IgD-negative memory B cell (primary cell): Measurements from ENCODE around the gene COG8. TPM values are rescaled to one million over a fixed set of nuclear protein-coding genes. Genes with fewer than 3 reads are reported as not detected.
"Not testable (repeated sequence)": the region's sequence is repeated elsewhere in the genome, so short reads cannot be mapped to it uniquely, and the experiment has no call there.

ENCODE experiments used
- H3K27ac Mint-ChIP-seq, 3 donors: one replicate each; pipeline ENCODE4 v1.8.0; 2020 to 2022; ENCODE audit warnings: mild to moderate bottlenecking in 3 of 3, mixed read lengths in 3 of 3, moderate library complexity in 1 of 3
- H3K27me3 Mint-ChIP-seq: one replicate; pipeline ENCODE4 v1.8.0; 2021; ENCODE audit warnings: mixed read lengths
- H3K36me3 Mint-ChIP-seq: one replicate; pipeline ENCODE4 v1.8.0; 2020; ENCODE audit warnings: mild to moderate bottlenecking, mixed read lengths
- H3K4me1 Mint-ChIP-seq, 3 donors: one replicate each; pipeline ENCODE4 v1.8.0; 2020 to 2022; ENCODE audit warnings: mixed read lengths in 3 of 3, mild to moderate bottlenecking in 1 of 3
- H3K4me3 Mint-ChIP-seq, 4 donors: one replicate each; pipeline ENCODE4 v1.8.0; 2020 to 2022; ENCODE audit warnings: mild to moderate bottlenecking in 4 of 4, mixed read lengths in 4 of 4, moderate library complexity in 3 of 4
- H3K9me3 Mint-ChIP-seq, 3 donors: one replicate each; pipeline ENCODE4 v1.8.0; 2020 to 2021; ENCODE audit warnings: mixed read lengths in 3 of 3, mild to moderate bottlenecking in 1 of 3
- polyA plus RNA-seq: library from polyadenylated mRNA; unstranded; fragments of 300-500 nt; fragmentation: Illumina TruSeq; gene quantifications from one replicate; pipeline ENCODE4 v1.2.3, GENCODE V29; 2021

The COG8 gene
- polyA plus RNA-seq, 1 donor from 2014 or later = 42.9 TPM

DNA sequence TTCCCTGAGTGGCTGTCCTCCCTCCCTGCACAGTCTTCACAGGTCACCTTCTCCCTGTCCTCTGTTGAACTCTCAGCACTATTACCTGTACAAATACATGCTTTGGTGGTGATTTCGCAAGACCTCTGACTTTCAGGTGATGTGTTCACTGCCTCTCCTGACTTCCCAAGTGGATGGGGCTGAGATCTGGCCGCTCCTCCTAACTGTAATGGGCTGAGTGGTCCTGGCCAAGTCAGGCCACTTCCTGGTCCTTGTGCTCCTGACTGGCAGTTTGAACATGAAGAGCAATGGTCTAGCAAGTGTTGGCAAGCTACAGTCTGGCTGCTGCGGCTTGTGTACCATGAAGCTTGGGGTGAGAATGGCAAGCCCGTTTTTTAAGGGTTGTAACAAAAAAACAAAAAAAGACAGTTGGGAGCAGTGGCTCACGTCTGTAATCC lies 23.9 kb upstream of the COG8 start:
- no peaks in the 10 kb centered on the region for H3K9me3 Mint-ChIP-seq
- H3K36me3 Mint-ChIP-seq = peaks cover 9% of the 10 kb centered on the region
- H3K4me3 Mint-ChIP-seq = no peak overlapping the region
- H3K4me1 Mint-ChIP-seq = peaks cover 0 to 8% (median 7%) of the 10 kb centered on the region in 3 donors
- peak overlapping the region in 1 of 3 donors; percentile 89 for H3K27ac Mint-ChIP-seq
- no peaks in the 10 kb centered on the region for H3K27me3 Mint-ChIP-seq

DNA sequence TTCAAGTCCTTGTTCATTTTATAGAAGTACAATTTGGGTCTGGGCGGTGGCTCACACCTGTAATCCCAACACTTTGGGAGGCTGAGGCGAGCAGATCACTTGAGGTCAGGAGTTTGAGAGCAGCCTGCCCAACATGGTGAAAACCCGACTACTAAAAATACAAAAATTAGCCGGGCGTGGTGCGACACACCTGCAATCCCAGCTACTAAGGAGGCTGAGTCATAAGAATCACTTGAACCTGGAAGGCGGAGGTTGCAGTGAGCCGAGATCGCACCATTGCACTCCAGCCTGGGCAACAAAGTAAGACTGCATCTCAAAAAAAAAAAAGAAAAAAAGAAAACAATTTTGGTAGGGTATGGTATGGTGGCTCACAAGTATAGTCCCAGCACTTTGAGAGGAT lies 20.7 kb upstream of the COG8 start:
- H3K27ac Mint-ChIP-seq, H3K36me3 Mint-ChIP-seq, H3K27me3 Mint-ChIP-seq: not testable (repeated sequence)

DNA sequence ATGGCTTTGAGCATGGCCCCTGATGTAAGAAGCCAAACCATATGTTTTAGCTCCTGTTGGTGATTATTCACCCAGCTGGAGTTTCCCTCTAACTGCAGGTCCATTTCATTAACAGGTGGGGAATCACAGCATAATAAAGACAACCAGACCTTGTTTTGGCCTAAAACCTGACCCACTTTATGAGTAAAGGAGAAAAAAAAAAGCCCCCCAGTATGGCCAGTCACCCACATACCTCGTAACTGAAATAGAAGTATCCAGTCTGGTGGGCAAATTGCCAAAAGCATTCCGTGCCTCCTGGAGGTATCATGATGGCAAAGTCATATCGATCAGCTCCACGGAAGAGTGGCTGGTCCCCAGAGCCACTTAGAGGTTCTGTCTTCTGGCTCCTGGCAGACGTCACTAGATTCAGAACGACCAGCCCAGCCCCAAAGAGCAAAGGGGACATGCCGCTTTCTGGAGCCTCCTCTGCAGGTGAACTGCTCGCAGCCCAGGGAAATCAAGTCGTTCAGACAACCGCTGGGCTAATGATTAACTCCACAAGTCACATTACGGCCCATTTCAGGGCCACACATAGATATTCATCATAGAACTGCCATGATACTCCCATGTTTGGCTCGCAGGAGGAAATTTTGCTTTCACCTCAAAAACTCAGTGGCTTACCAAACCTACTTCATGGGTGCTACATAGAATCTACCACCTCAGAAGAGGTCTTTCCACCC lies 12.1 kb upstream of the COG8 start, which contains the start of gene TMED6:
Gene TMED6 (minus strand): TSS at position 478 of the 719 bp plus-strand sequence. CDS start 33 bp downstream, at position 445.
- Mint-ChIP-seq H3K27me3 (no peaks in the 10 kb centered on the region), H3K36me3 (peaks cover 5% of the 10 kb centered on the region), H3K4me3 (no peak within 1 kb of the TSS), H3K27ac (peak within 1 kb of the TSS in 1 of 3 donors; percentile 31), H3K9me3 (no peaks in the 10 kb centered on the region), H3K4me1 (peaks cover 0 to 4% (median 3%) of the 10 kb centered on the region in 3 donors)

More for the DNA sequence above, 20.7 kb upstream of the COG8 start:
- H3K4me3 Mint-ChIP-seq, H3K9me3 Mint-ChIP-seq, H3K4me1 Mint-ChIP-seq: not testable (repeated sequence)

DNA sequence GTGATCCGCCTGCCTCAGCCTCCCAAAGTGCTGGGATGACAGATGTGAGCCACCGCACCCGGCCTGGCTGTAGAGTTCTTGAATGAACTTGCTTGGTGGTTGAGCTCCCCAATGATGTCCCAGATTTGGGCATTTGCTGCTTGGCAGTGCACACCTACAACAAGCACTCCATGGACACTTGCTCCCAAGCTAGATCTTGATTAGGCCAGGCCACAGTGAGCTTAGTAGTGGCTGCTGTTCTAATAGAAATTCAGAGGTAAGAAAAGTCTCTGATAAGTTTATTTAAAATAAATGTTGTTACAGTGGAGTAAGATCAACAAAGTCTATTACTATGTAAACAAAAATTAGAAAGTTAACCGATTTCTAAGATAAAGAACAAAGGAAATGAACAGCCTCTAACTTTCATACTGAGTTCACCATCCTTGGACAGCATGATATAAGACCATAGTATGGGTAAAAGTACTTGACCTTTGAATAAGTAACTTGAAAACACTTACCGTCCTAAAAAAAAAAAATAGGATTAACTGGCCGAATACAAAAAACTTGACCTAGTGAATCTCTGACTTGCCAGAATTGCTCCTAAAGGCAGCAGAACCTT lies 11.3 kb upstream of the COG8 start:
- Mint-ChIP-seq H3K4me3 (no peak overlapping the region), H3K27me3 (no peaks in the 10 kb centered on the region), H3K36me3 (peaks cover 5% of the 10 kb centered on the region), H3K4me1 (peaks cover 6 to 12% (median 10%) of the 10 kb centered on the region in 3 donors), H3K27ac (no peak overlapping the region), H3K9me3 (no peaks in the 10 kb centered on the region)

DNA sequence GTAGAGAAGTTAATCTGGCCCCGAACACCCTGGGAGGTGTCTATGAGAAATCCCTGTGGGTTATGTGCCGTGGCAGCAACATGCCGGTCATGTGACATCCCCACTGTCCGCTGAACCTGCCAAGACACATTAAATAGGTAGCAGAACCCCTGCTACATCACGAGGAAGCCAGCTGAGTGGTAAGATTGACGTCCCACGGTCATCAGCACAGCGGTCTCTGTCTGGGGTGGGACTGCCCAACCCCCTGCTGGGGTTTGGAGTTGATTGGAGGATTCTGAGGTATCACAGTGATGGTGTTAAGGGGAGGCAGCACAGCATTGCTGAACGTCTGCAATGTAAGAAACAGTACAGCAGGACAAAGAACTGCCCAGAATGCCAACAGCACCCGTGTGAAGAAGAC lies 10.2 kb upstream of the COG8 start:
- Mint-ChIP-seq H3K27ac (peak overlapping the region in 1 of 3 donors; percentile 55), H3K4me3 (no peak overlapping the region), H3K27me3 (no peaks in the 10 kb centered on the region), H3K36me3 (peaks cover 3% of the 10 kb centered on the region), H3K4me1 (peaks cover 7 to 16% (median 11%) of the 10 kb centered on the region in 3 donors), H3K9me3 (no peaks in the 10 kb centered on the region)

DNA sequence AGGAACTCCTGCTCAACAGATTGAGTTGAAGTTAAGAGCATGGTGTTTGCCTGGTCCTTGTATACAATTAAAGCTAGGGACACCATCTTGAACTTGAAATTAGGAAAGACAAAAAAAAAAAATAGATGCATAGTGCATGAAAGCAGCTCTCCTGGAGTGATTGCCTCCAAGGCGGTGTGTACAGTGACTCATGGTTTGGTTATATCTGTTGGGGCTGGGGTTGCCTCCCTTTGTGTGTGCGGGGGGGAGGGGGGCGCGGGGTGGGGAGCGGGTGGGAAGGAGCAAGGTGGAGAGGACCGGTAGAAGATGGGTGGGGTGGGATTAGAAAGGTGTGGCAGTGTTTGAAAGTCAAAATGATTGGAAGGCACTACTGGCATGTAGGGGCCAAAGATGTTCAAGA lies 8.9 kb upstream of the COG8 start:
- H3K4me3 Mint-ChIP-seq = no peak overlapping the region
- H3K4me1 Mint-ChIP-seq = peaks cover 9 to 15% (median 11%) of the 10 kb centered on the region in 3 donors
- peaks cover 3% of the 10 kb centered on the region for H3K36me3 Mint-ChIP-seq

DNA sequence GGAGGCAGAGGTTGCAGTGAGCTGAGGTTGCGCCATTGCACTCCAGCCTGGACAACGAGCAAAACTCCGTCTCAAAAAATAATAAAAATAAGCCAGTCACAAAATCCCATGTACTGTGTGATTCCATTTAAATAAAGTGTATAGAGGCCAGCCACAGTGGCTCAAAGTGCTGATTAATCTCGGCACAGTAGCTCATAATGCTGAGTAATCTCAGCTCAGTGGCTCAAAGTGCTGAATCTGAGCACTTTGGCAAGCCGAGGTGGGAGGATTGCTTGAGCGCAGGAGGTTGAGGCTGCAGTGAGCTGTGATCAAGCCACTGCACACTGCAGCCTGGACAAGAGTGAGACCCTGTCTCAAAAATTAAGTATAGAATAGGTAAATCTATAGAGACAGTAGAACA lies 7.3 kb upstream of the COG8 start:
- Mint-ChIP-seq H3K36me3 (peaks cover 3% of the 10 kb centered on the region), H3K4me3 (no peak overlapping the region), H3K4me1 (peaks cover 11 to 14% (median 13%) of the 10 kb centered on the region in 3 donors), H3K27ac (peak overlapping the region in 1 of 3 donors; percentile 17), H3K9me3 (no peaks in the 10 kb centered on the region), H3K27me3 (no peaks in the 10 kb centered on the region)

More for the DNA sequence above, 8.9 kb upstream of the COG8 start:
- no peaks in the 10 kb centered on the region for H3K27me3 Mint-ChIP-seq
- no peak overlapping the region for H3K27ac Mint-ChIP-seq
- H3K9me3 Mint-ChIP-seq = no peaks in the 10 kb centered on the region

DNA sequence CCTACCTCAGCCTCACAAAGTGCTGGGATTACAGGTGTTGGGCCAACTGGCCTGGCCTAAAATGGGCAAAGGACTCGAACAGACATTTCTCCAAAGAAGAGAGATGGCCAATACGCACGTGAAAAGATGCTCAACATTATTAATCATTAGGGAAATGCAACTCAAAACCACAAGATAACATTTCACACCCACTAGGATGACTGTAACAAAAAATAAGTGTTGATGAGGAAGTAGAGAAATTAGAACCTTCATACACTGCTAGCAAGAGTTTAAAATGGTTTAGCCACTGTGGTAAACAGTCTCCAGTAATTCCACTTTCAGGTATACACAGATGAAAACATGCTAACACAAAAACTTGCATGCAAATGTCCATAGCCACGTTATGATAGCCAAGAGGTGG lies 6.6 kb upstream of the COG8 start:
- no peaks in the 10 kb centered on the region for H3K27me3 Mint-ChIP-seq
- no peaks in the 10 kb centered on the region for H3K9me3 Mint-ChIP-seq
- peak overlapping the region in 2 of 3 donors; percentile 17 to 67 for H3K27ac Mint-ChIP-seq
- peak overlapping the region; percentile 13 to 67 (median 52) for H3K4me3 Mint-ChIP-seq
- H3K36me3 Mint-ChIP-seq = peaks cover 3% of the 10 kb centered on the region
- peaks cover 14 to 20% (median 15%) of the 10 kb centered on the region in 3 donors for H3K4me1 Mint-ChIP-seq

DNA sequence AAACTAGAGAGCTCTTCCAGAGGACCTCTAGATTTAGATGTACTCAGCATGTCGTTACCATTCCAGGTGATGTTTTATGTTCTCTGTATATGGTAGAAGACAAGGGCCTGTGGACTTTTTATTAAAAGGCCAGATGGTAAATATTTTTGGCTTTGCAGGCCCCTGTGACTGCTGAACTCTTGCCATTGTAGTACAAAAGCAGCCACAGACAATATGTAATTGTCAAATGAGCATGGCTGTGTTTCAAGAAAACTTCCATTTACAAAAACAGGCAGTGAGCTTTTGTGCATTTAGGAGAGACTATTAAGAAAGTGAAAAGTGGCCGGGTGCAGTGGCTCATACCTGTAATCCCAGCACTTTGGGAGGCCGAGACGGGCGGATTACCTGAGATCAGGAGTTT lies 4.8 kb upstream of the COG8 start:
- H3K4me1 Mint-ChIP-seq = peaks cover 22 to 31% (median 24%) of the 10 kb centered on the region in 3 donors

DNA sequence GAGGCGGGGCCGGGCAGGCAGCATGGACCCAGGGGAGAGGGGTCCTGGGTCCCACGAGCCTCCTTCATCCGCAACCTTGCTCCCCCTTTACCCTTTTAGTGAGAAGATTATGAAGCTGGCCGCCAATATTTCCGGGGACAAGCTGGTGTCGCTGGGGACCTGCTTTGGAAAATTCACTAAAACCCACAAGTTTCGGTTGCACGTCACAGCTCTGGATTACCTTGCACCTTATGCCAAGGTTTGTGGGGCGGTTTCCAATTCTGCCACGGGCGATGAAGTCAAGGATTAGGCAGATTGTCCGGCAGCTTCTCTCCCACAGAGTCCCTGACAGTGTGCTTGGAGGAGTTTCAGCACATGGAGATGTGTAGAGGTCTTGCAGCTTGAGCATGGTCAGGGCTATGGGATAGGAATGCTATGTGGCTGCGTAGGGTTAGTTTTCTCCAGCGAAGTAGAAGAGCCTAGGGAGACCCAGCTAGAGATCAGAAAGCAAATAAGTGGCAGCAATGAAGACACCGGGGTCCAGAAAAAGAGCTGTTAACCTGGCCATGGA lies 806 bp upstream of the COG8 start:
- Mint-ChIP-seq H3K36me3 (peaks cover 8% of the 10 kb centered on the region), H3K9me3 (no peaks in the 10 kb centered on the region), H3K4me1 (peaks cover 26 to 35% (median 30%) of the 10 kb centered on the region in 3 donors), H3K27me3 (no peaks in the 10 kb centered on the region), H3K27ac (peak overlapping the region; percentile 79 to 97 (median 86)), H3K4me3 (peak overlapping the region; percentile 95 to 99 (median 98))

More for the DNA sequence above, 4.8 kb upstream of the COG8 start:
- Mint-ChIP-seq H3K36me3 (peaks cover 4% of the 10 kb centered on the region), H3K27me3 (no peaks in the 10 kb centered on the region), H3K27ac (no peak overlapping the region), H3K9me3 (no peaks in the 10 kb centered on the region), H3K4me3 (no peak overlapping the region)

DNA sequence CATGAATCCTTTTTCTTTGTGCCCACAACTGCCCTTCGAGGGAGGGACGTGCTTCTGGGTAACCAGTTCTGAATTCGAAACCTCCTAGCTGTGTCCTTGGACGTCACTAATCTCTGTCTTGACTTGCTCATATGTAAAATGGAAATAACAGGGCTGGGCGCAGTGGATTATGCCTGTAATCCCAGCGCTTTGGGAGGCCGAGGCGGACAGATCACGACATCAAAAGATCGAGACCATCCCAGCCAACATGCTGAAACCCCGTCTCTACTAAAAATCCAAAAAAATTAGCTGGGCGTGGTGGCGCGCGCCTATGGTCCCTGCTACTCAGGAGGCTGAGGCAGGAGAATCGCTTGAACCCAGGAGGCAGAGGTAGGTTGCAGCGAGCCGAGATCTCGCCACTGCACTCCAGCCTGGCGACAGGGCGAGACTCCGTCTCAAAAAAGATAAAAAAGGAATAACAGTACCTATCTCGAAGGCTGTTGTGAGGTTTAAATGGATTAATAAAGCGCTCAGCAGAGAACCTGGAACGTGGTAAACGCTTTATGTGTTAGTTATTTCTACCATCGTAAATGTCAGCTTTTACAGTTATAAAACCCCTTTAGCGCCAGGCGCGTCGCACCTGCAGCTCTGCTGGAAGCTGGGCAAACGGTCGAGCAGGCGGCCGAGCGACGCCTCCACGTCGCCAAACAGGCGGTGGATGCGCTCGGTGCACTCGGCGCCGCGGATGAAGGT lies 641 bp downstream of the COG8 start:
- Mint-ChIP-seq H3K4me3 (peak overlapping the region; percentile 95 to 99 (median 98)), H3K36me3 (peaks cover 8% of the 10 kb centered on the region), H3K4me1 (peaks cover 25 to 35% (median 31%) of the 10 kb centered on the region in 3 donors), H3K27me3 (no peaks in the 10 kb centered on the region), H3K27ac (peak overlapping the region; percentile 79 to 97 (median 86)), H3K9me3 (no peaks in the 10 kb centered on the region)

DNA sequence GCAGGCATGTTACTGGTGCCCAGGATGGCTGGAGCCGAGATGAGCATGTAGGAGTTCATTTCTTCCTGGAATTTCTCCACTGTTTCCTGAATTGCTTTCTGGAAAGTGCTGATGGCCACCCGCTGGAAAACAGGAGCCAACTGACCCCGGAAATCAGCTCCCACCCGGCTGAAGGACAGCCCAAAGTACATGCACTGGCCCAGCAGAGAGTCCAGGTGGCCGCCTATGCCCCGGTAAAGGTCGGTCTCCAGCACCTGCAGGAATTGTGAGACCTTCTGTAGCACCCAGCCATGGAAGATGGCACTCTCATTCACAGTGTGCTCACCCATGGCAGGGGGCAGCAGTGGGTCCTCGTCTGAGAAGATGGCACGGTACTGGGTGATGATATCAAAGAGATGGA lies 4.7 kb downstream of the COG8 start:
- H3K27ac Mint-ChIP-seq = peak overlapping the region in 1 of 3 donors; percentile 69
- H3K9me3 Mint-ChIP-seq = no peaks in the 10 kb centered on the region
- peak overlapping the region in 1 of 4 donors; percentile 80 for H3K4me3 Mint-ChIP-seq
- no peaks in the 10 kb centered on the region for H3K27me3 Mint-ChIP-seq
- peaks cover 6% of the 10 kb centered on the region for H3K36me3 Mint-ChIP-seq
- H3K4me1 Mint-ChIP-seq = peaks cover 22 to 30% (median 25%) of the 10 kb centered on the region in 3 donors

DNA sequence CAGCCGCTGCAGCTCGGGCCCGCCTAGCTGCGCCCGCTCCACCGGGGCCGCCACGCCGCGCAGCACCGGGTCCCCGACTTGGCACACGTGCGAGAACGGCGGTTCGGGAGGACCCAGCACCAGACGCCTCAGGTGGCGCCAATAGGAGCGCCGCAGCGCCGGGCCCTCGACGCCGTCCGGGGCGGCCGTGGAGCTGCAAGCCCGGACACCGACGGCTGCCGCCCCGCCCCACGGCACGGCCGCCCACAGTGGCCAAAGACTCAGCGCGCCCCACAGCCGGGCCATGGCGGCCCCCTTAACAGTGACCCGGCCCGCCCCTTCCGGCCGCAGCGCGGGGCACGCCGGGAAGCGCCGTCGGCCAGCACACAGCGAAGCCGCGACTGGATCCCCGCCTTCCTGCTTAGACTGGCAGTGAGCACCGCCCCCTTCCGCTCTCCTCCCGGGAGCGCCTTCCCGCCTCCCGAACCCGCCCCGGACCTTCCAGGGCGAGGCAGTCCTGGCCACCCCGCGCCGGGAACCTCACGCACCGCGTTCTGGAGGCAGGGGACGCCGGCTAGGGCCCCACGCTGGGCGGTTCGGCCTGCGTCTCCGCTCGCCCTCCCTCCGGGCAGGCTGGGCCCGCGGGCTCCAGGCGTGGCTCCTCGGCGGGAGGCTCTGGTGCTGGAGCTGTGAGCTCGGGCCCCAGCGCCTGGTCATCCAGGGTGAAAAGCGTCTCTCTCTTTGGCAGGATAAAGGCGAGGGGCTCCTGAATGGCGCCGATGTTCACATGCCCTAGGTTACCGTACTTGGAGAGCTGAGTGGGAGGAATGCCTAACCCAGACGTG lies 8.9 kb downstream of the COG8 start, which contains the start of gene PDF:
Gene PDF (minus strand): TSS at position 303 of the 824 bp plus-strand sequence. CDS start 18 bp downstream, at position 285.
- H3K27ac Mint-ChIP-seq = peak within 1 kb of the TSS; percentile 63 to 69 (median 68)
- H3K9me3 Mint-ChIP-seq = no peaks in the 10 kb centered on the region
- peaks cover 14 to 36% (median 26%) of the 10 kb centered on the region in 3 donors for H3K4me1 Mint-ChIP-seq
- H3K36me3 Mint-ChIP-seq = no peaks in the 10 kb centered on the region
- peak within 1 kb of the TSS; percentile 79 to 91 (median 86) for H3K4me3 Mint-ChIP-seq
- H3K27me3 Mint-ChIP-seq = no peaks in the 10 kb centered on the region
